Heart right ventricle (tissue), 16 donors: ENCODE measurements around the gene DMBX1. TPM values are rescaled to one million over a fixed set of nuclear protein-coding genes. Genes with fewer than 3 reads are reported as not detected.

Source experiments
- ATAC-seq, 8 donors: fragments of 200-7000 bp; cut with Tn5 transposase; one replicate each; pipeline ENCODE4 v1.9.1; 2020; ENCODE audit warnings: mild to moderate bottlenecking in 8 of 8, moderate library complexity in 8 of 8, moderate number of reproducible peaks in 1 of 8
- DNase-seq, 2 donors: peaks; one replicate each; pipeline ENCODE4 v3.0.0-alpha.2; 2020
- H3K27ac ChIP-seq, 10 donors: fragments of 200-600 bp; sonication (generic) in 2 of 10; one replicate each; pipeline versions ENCODE4 v1.5.0 to v1.8.0; 2020 to 2022; ENCODE audit warnings: mild to moderate bottlenecking in 3 of 10
- H3K27me3 ChIP-seq, 7 donors: fragments of 200-600 bp; one replicate each; pipeline ENCODE4 v1.8.0; 2021 to 2022; ENCODE audit warnings: mild to moderate bottlenecking in 2 of 7
- H3K36me3 ChIP-seq, 9 donors: fragments of 200-600 bp; sonication (generic) in 1 of 9; one replicate each; pipeline versions ENCODE4 v1.5.0 to v1.8.0; 2020 to 2022; ENCODE audit warnings: mild to moderate bottlenecking in 2 of 9
- H3K4me1 ChIP-seq, 9 donors: fragments of 200-600 bp; sonication (generic) in 1 of 9; one replicate each; pipeline versions ENCODE4 v1.5.0 to v1.8.0; 2020 to 2022; ENCODE audit warnings: mild to moderate bottlenecking in 4 of 9
- H3K4me3 ChIP-seq, 10 donors: fragments of 200-600 bp; sonication (generic) in 2 of 10; one replicate each; pipeline versions ENCODE4 v1.5.0 to v1.8.0; 2020 to 2022; ENCODE audit warnings: mild to moderate bottlenecking in 7 of 10, moderate library complexity in 2 of 10
- H3K9me3 ChIP-seq, 11 donors: fragments of 200-600 bp in 10 of 11; sonication (generic) in 2 of 11; one replicate each; pipeline versions ENCODE4 v1.5.0 to v1.8.0; 2013 to 2022; ENCODE audit warnings: mild to moderate bottlenecking in 2 of 11, control low read depth in 1 of 11, moderate library complexity in 1 of 11
- CTCF ChIP-seq, 9 donors: fragments of 200-600 bp; sonication (generic) in 2 of 9; IDR thresholded peaks; one replicate each; pipeline versions ENCODE4 v1.5.0 to v1.8.0; 2021 to 2022; ENCODE audit warnings: antibody characterized with exemption in 9 of 9, mild to moderate bottlenecking in 5 of 9, moderate library complexity in 1 of 9
- WGBS, 2 donors: extraction: QIAGEN DNeasy Blood & Tissue Kit; methylation state at CpG; one replicate each; pipeline ENCODE4 v1.1.7; 2013; ENCODE audit warnings: inconsistent platforms in 1 of 2; 5-methylcytosine and 5-hydroxymethylcytosine counted together
- intact Hi-C, 10 donors: fragments of 100-400 bp; cut with DNase I; formaldehyde crosslinking; loops; one replicate each; pipeline versions ENCODE4 v1.11.1 to v1.14.2; 2022
- polyA plus RNA-seq, 2 donors: library from polyadenylated mRNA; stranded (reverse); fragments of 200-250 nt; gene quantifications; one replicate each; pipeline ENCODE4 v1.2.3, GENCODE V29; 2013
- total RNA-seq, 10 donors: library from RNA; stranded (reverse); fragmentation: NEBNext Ultra II Directional in 3 of 10; extraction: Animal tissue kit (Norgen Biotek cat#: 25700) in 3 of 10; gene quantifications; one replicate each; pipeline versions ENCODE4 v1.2.1 to v1.2.4, GENCODE V29; 2021 to 2023
- donor health status: Arrhythmogenic right ventricular cardiomyopathy.
- donor health status: ischemic (EF 13 %, LVEDD 7.1; RV severe dilation, severe dysfunction).
- donor health status: healthy with polysubstance abuse.
- donor health status: DM: no; HTN: yes; CAD: no.
- donor health status: DM: no; HTN: no; CAD: no.
- donor health status: ischemic (EF 25% LVEDD 6.9; RV normal size, moderate dysfunction).
- donor health status: ischemic (EF 25% LVEDD 5.7; RV mildly dilated, moderate dysfunction).
- donor health status: healthy.
- donor health status: DM: yes; HTN: yes; CAD: no.
- donor health status: Ischemic cardiomyopathy.
- donor health status: ischemic (EF 35%, LVEDD 5.7; RV mildly dilated, moderate dysfunction).
- donor health status: nonischemic (EF 11% LVEDD 7.7; RV severe dilation, severe dysfunction).
- donor health status: DM: yes; HTN: yes; CAD: no.
- donor health status: PGD.
- donor health status: ischemic (EF 29% LVEDD 5.4; RV normal size, mild dysfunction).
- donor health status: nonischemic (EF 23%, LVEDD 6.1; RV moderate dilation, normal function).

DMBX1 gene
- total and polyA plus RNA-seq, 12 donors = not detected

GRCh38 chr1:46517010-46517600, 27.5 kb downstream of the DMBX1 start:
- DNase-seq (no peak), ATAC-seq (no peak)
- intact Hi-C loops = no loop called here
- Histone ChIP-seq H3K27me3 (peaks cover 0 to 81% (median 57%) of the 10 kb centered on the region in 7 donors), H3K4me3 (no peak overlapping the region), H3K4me1 (peaks cover 0 to 4% (median 0%) of the 10 kb centered on the region in 9 donors), H3K9me3 (no peaks in the 10 kb centered on the region), H3K27ac (no peak overlapping the region), H3K36me3 (no peaks in the 10 kb centered on the region)
- no peak for TF ChIP-seq CTCF (IDR thresholded peaks at IDR 0.05)
- 10 to 18% methylated on average over 10 of the region's 10 CpGs for WGBS, 2 donors

GRCh38 chr1:46517932-46518498, 28.4 kb downstream of the DMBX1 start:
- no peak overlapping the region for H3K4me3 ChIP-seq
- 46 to 68% methylated on average over 4 of the region's 4 CpGs for WGBS, 2 donors
- peaks cover 0 to 10% (median 4%) of the 10 kb centered on the region in 9 donors for H3K4me1 ChIP-seq
- TF ChIP-seq CTCF (IDR thresholded peaks at IDR 0.05) = no peak
- intact Hi-C loops = no loop called here
- no peak overlapping the region for H3K27ac ChIP-seq
- H3K36me3 ChIP-seq = no peaks in the 10 kb centered on the region
- ATAC-seq (no peak), DNase-seq (no peak)
- H3K27me3 ChIP-seq = peaks cover 0 to 73% (median 53%) of the 10 kb centered on the region in 7 donors
- H3K9me3 ChIP-seq = no peaks in the 10 kb centered on the region

GRCh38 chr1:46519209-46519608, 29.6 kb downstream of the DMBX1 start:
- Histone ChIP-seq H3K27me3 (peaks cover 0 to 65% (median 49%) of the 10 kb centered on the region in 7 donors), H3K4me3 (no peak overlapping the region), H3K36me3 (no peaks in the 10 kb centered on the region), H3K9me3 (no peaks in the 10 kb centered on the region), H3K4me1 (peaks cover 0 to 17% (median 4%) of the 10 kb centered on the region in 9 donors), H3K27ac (no peak overlapping the region)
- DNase-seq (no peak), ATAC-seq (no peak)
- intact Hi-C loops = no loop called here
- no peak for TF ChIP-seq CTCF (IDR thresholded peaks at IDR 0.05)
- WGBS, 2 donors = 68 to 72% methylated on average over 4 of the region's 4 CpGs

- Histone ChIP-seq H3K27me3 (peaks cover 0 to 62% (median 52%) of the 10 kb centered on the region in 7 donors), H3K27ac (no peak overlapping the region), H3K36me3 (no peaks in the 10 kb centered on the region), H3K4me3 (no peak overlapping the region), H3K4me1 (peaks cover 0 to 17% (median 4%) of the 10 kb centered on the region in 9 donors), H3K9me3 (no peaks in the 10 kb centered on the region)
- ATAC-seq = peak in 1 of 8 donors; percentile 73
- 48 to 50% methylated on average over 15 of the region's 15 CpGs for WGBS, 2 donors
- no peak for DNase-seq
- intact Hi-C loops = loop anchor here in 1 of 10 donors (5.0 kb wide), 1 partner anchor 33 kb away; the partner anchor contains the start of gene DMBX1
- no peak for TF ChIP-seq CTCF (IDR thresholded peaks at IDR 0.05)
Observed at GRCh38 chr1:46520063-46520911, 30.7 kb downstream of the DMBX1 start.
